OCI-LY1 (cell line): ENCODE measurements around the gene NOA1.

Source experiments
- EZH2 ChIP-seq: fragments of 200-600 bp; sonication (generic), shearing (Covaris generic); IDR thresholded peaks from 2 replicates; pipeline ENCODE4 v1.8.0; 2017; ENCODE audit warnings: borderline replicate concordance, mixed run types, mild to moderate bottlenecking, antibody characterized with exemption, low read length, moderate library complexity, mixed read lengths
- TF ChIP-seq, protein P1 (sequence below): fragments of 200-600 bp; sonication (generic), shearing (Covaris generic); IDR thresholded peaks from 2 replicates; pipeline ENCODE4 v1.5.1; 2017; ENCODE audit warnings: mild to moderate bottlenecking, antibody characterized with exemption, low read length, moderate library complexity, mixed read lengths

DNA sequence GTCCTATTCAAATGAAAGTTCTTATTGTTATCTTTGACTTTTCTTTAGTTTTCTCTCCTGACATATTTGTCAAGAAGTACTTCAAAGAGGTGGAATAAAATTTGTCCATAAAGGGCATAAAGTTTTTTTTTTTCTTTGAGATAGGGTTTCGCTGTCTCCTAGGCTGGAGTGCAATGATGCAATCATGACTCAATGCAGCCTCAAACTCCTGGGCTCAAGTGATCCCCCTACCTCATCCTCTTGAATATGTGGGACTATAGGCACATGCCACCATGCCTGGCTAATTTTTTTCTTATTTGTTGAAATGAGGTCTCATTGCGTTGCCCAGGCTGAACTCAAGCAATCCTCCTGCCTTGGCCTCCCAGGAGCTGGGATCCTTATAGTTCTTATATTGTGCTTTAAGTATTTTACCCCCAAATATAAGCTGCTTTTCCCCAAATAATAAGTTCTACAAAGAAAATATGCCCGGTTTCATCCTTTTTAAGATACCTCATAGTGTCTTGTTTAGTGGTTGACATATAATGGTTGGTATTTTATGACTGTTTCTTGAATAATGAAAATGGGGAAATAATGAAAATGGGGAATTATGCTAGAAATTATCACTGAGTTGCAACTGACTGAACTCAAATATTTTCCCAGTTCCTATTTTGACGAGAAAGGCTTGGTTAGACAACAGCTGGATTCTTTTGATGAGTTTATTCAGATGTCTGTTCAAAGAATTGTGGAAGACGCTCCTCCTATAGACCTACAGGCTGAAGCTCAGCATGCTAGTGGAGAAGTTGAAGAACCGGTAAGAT lies 12.9 kb upstream of the NOA1 start:
- TF ChIP-seq, protein P1, sequence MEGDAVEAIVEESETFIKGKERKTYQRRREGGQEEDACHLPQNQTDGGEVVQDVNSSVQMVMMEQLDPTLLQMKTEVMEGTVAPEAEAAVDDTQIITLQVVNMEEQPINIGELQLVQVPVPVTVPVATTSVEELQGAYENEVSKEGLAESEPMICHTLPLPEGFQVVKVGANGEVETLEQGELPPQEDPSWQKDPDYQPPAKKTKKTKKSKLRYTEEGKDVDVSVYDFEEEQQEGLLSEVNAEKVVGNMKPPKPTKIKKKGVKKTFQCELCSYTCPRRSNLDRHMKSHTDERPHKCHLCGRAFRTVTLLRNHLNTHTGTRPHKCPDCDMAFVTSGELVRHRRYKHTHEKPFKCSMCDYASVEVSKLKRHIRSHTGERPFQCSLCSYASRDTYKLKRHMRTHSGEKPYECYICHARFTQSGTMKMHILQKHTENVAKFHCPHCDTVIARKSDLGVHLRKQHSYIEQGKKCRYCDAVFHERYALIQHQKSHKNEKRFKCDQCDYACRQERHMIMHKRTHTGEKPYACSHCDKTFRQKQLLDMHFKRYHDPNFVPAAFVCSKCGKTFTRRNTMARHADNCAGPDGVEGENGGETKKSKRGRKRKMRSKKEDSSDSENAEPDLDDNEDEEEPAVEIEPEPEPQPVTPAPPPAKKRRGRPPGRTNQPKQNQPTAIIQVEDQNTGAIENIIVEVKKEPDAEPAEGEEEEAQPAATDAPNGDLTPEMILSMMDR, result no peak
- TF ChIP-seq EZH2, result no peak
